ENCODE data around the gene C1orf174.

GRCh38 chr1:3919706-3920105 lies 19.6 kb upstream of the C1orf174 start:
- TF ChIP-seq POLR2A (IDR thresholded peaks at IDR 0.05) (no peak), CTCF (IDR thresholded peaks at IDR 0.05) (no peak)

Data from heart left ventricle (tissue), 13 donors.